HepG2 (cell line): ENCODE data around the gene PTPRD. TPM values are rescaled to one million over a fixed set of nuclear protein-coding genes. Genes with fewer than 3 reads are reported as not detected.

ENCODE experiments used
- ATAC-seq: fragments of 200-7000 bp; cut with Tn5 transposase; 3 replicates; pipeline ENCODE4 v1.9.1; 2020; ENCODE audit warnings: mild to moderate bottlenecking, moderate library complexity
- BruUV-seq: library from RNA; stranded (reverse); fragments of 400-500 nt; replicated peaks from 2 replicates; lab custom pipeline; 2021; lab: Mats Ljungman, UMichigan
- CTCF ChIA-PET: fragments of 300-600 bp; formaldehyde crosslinking; extraction: SDS; loops from one replicate; lab custom pipeline; 2021; ENCODE audit warnings: low total read pairs, inconsistent platforms, low intra/inter-chr PET ratio; lab: Yijun Ruan, JAX
- POLR2A ChIA-PET: fragments of 350-600 bp; sonication (Branson Sonifier 250); formaldehyde crosslinking; loops from one replicate; lab custom pipeline; 2020; ENCODE audit warnings: antibody characterized with exemption, inconsistent platforms; lab: Yijun Ruan, JAX
- DNase-seq: peaks from one replicate; pipeline ENCODE4 v3.0.0-alpha.2; 2015; ENCODE audit warnings: low spot score
- FAIRE-seq: peaks from 3 replicates; lab custom pipeline; 2011; peaks lifted over from hg19 to GRCh38; lab: Jason Lieb, UNC
- H2AFZ ChIP-seq: one replicate; pipeline ENCODE4 v1.6.1; 2011; ENCODE audit warnings: low read length, inconsistent platforms
- H3K27ac ChIP-seq: fragments of 300-600 bp; 3 replicates; pipeline ENCODE4 v1.8.0; 2011; ENCODE audit warnings: mixed run types, mild to moderate bottlenecking, mixed read lengths, low read length, inconsistent platforms; ENCODE audit not compliant: insufficient read depth; ENCODE audit errors: extremely low read length
- H3K27me3 ChIP-seq, 2 experiments: fragments of 200-600 bp in 1 of 2; 2 replicates in 1 of 2; 3 replicates in 1 of 2; pipeline versions ENCODE4 v1.6.0 to v1.8.0; 2011; ENCODE audit warnings: low read length in 2 of 2, mild to moderate bottlenecking in 2 of 2, moderate library complexity in 2 of 2, inconsistent platforms in 1 of 2; ENCODE audit not compliant: insufficient read depth in 2 of 2, control insufficient read depth in 1 of 2
- H3K36me3 ChIP-seq, 2 experiments: fragments of 200-600 bp in 1 of 2; replicated peaks in 1 of 2; 2 replicates in 1 of 2; 3 replicates in 1 of 2; pipeline versions ENCODE4 v1.5.1 to v1.8.0; 2011; ENCODE audit warnings: low read length in 2 of 2, inconsistent platforms in 1 of 2; ENCODE audit not compliant: insufficient read depth in 2 of 2, control insufficient read depth in 1 of 2
- H3K4me1 ChIP-seq: 2 replicates; pipeline ENCODE4 v1.5.1; 2012; ENCODE audit warnings: low read length, inconsistent platforms; ENCODE audit not compliant: insufficient read depth
- H3K4me2 ChIP-seq: 2 replicates; pipeline ENCODE4 v1.6.0; 2011; ENCODE audit warnings: low read depth, low read length, inconsistent platforms
- H3K4me3 ChIP-seq, 3 experiments: fragments of 200-600 bp in 1 of 3; sonication (generic), shearing (Covaris generic) in 1 of 3; replicated peaks in 1 of 3; 2 replicates each; pipeline ENCODE4 v1.5.1; 2011 to 2016; ENCODE audit warnings: low read length in 3 of 3, inconsistent platforms in 2 of 3, low read depth in 2 of 3, mild to moderate bottlenecking in 2 of 3, control low read depth in 1 of 3, mixed read lengths in 1 of 3; ENCODE audit not compliant: insufficient read depth in 1 of 3
- H3K79me2 ChIP-seq: one replicate; pipeline ENCODE4 v1.6.1; 2011; ENCODE audit warnings: low read length, inconsistent platforms; ENCODE audit not compliant: insufficient read depth
- H3K9ac ChIP-seq: 2 replicates; pipeline ENCODE4 v1.6.0; 2011; ENCODE audit warnings: mild to moderate bottlenecking, low read depth, low read length, inconsistent platforms; ENCODE audit not compliant: insufficient read depth
- H3K9me3 ChIP-seq: 2 replicates; pipeline ENCODE4 v1.5.1; 2012; ENCODE audit warnings: mild to moderate bottlenecking, low read length
- H4K20me1 ChIP-seq: 2 replicates; pipeline ENCODE4 v1.6.0; 2011; ENCODE audit warnings: inconsistent platforms, mild to moderate bottlenecking, low read length, moderate library complexity; ENCODE audit not compliant: insufficient read depth
- RFX1 ChIP-seq: fragments of 450-650 bp; IDR thresholded peaks from 2 replicates; pipeline ENCODE4 v1.6.1; 2017
- TAF1 ChIP-seq: sonication (generic); formaldehyde crosslinking; IDR thresholded peaks from 2 replicates; pipeline ENCODE4 v1.4.0; 2020; ENCODE audit warnings: missing genetic modification reagents
- ZNF143 ChIP-seq: sonication (generic); formaldehyde crosslinking; IDR thresholded peaks from 2 replicates; pipeline ENCODE4 v1.4.0; 2020; ENCODE audit warnings: missing genetic modification reagents
- ZNF317 ChIP-seq: sonication (generic); formaldehyde crosslinking; IDR thresholded peaks from 2 replicates; pipeline ENCODE4 v1.5.0; 2020; ENCODE audit warnings: mild to moderate bottlenecking, missing genetic modification reagents
- ZNF556 ChIP-seq: sonication (generic); formaldehyde crosslinking; IDR thresholded peaks from 2 replicates; pipeline ENCODE4 v1.4.0; 2020; ENCODE audit warnings: mild to moderate bottlenecking, missing genetic modification reagents, borderline replicate concordance
- ZNF574 ChIP-seq: sonication (generic); formaldehyde crosslinking; IDR thresholded peaks from 2 replicates; pipeline ENCODE4 v1.4.0; 2020; ENCODE audit warnings: missing genetic modification reagents
- ZNF703 ChIP-seq: sonication (generic); formaldehyde crosslinking; IDR thresholded peaks from 2 replicates; pipeline ENCODE4 v1.5.1; 2020; ENCODE audit warnings: missing genetic modification reagents, mild to moderate bottlenecking, moderate library complexity, borderline replicate concordance
- ZNF776 ChIP-seq: sonication (generic); formaldehyde crosslinking; IDR thresholded peaks from 2 replicates; pipeline ENCODE4 v1.4.0; 2020; ENCODE audit warnings: mild to moderate bottlenecking, missing genetic modification reagents
- ZNF883 ChIP-seq: sonication (generic); formaldehyde crosslinking; IDR thresholded peaks from 2 replicates; pipeline ENCODE4 v1.5.1; 2020; ENCODE audit warnings: mild to moderate bottlenecking, missing genetic modification reagents; ENCODE audit errors: not compliant biosample characterization
- in situ Hi-C: cut with HindIII; loops from 2 replicates; pipeline ENCODE4 v1.10.0; 2017; ENCODE audit warnings: low pct_unique_long_range_greater_than_20kb; ENCODE audit not compliant: extremely low pct_ligation_motif_present
- intact Hi-C: fragments of 100-400 bp; cut with micrococcal nuclease; formaldehyde crosslinking; loops from one replicate; pipeline ENCODE4 v1.10.0; 2022; ENCODE audit not compliant: unreplicated experiment
- polyA plus RNA-seq, 8 experiments: library from polyadenylated mRNA; depleted of rRNA in 3 of 8; stranded (reverse) in 7 of 8; unstranded in 1 of 8; fragments of >200 nt; fragmentation: Illumina TruSeq in 4 of 8; extraction: Trizol in 4 of 8; gene quantifications; 2 replicates each; pipeline versions ENCODE4 v1.2.1 to v1.2.3, GENCODE V29; 2011 to 2016; ENCODE audit warnings: low read depth in 4 of 8, missing spikeins in 1 of 8, mixed read lengths in 1 of 8; ENCODE audit not compliant: insufficient read depth in 1 of 8
- total RNA-seq, 5 experiments: library from RNA; depleted of rRNA; stranded (reverse); fragments of >200 nt; fragmentation: Illumina TruSeq; extraction: Trizol; gene quantifications; 2 replicates each; pipeline ENCODE4 v1.2.3, GENCODE V29; 2016; ENCODE audit warnings: low read depth in 1 of 5

PTPRD gene
- total and polyA plus RNA-seq, 2 of the 13 experiments (the other 11 are each of a cell fraction or from before 2014, with no cell fraction given) = 0.05 TPM; not detected in 1

- Histone ChIP-seq H3K27me3 (no peaks in the 10 kb centered on the region), H3K36me3 (no peaks in the 10 kb centered on the region), H3K27ac (no peak overlapping the region), H3K79me2 (no peaks in the 10 kb centered on the region), H3K9me3 (peaks cover 76% of the 10 kb centered on the region), H3K4me2 (no peak overlapping the region), H2AFZ (no peak overlapping the region), H3K4me3 (no peak overlapping the region), H3K9ac (no peak overlapping the region), H4K20me1 (no peaks in the 10 kb centered on the region), H3K4me1 (no peaks in the 10 kb centered on the region)
- no TSS peak for BruUV-seq
- ChIA-PET POLR2A (no interaction called here), CTCF (no interaction called here)
- TF ChIP-seq ZNF574 (CRISPR knock-in tag) (no peak), TAF1 (CRISPR knock-in tag) (no peak), ZNF883 (no peak), ZNF317 (no peak), ZNF556 (CRISPR knock-in tag) (no peak), ZNF143 (CRISPR knock-in tag) (no peak), RFX1 (no peak), ZNF703 (CRISPR knock-in tag) (no peak), ZNF776 (CRISPR knock-in tag) (no peak)
- no peak for FAIRE-seq
- intact Hi-C loops = no loop called here
- in situ Hi-C loops = no loop called here
- ATAC-seq = no peak
- DNase-seq = no peak
Observed at GRCh38 chr9:8351436-8351835, 2261.4 kb downstream of the PTPRD start.
